SK-N-SH (cell line): ENCODE data around the gene GPR15LG. TPM values are rescaled to one million over a fixed set of nuclear protein-coding genes. Genes with fewer than 3 reads are reported as not detected.

Experiments
- CTCF ChIA-PET: fragments of 300-600, 350-600 bp; formaldehyde crosslinking; extraction: SDS; loops from one replicate; lab custom pipeline; 2021; lab: Yijun Ruan, JAX
- POLR2A ChIA-PET: fragments of 350-600 bp; sonication (Branson Sonifier 250); formaldehyde crosslinking; extraction: SDS; loops from one replicate; lab custom pipeline; 2020; ENCODE audit warnings: antibody characterized with exemption, inconsistent platforms; lab: Yijun Ruan, JAX
- DNase-seq: peaks from one replicate; pipeline ENCODE4 v3.0.0; 2012
- H2AFZ ChIP-seq: fragments of 200-600 bp; sonication (generic); 2 replicates; pipeline ENCODE4 v1.8.1; 2016; ENCODE audit warnings: antibody characterized with exemption, mild to moderate bottlenecking, low read depth
- H3F3A ChIP-seq: fragments of 200-600 bp; sonication (generic); replicated peaks from 2 replicates; pipeline ENCODE3; 2016; ENCODE audit warnings: antibody characterized with exemption, mild to moderate bottlenecking; ENCODE audit not compliant: insufficient read depth
- H3K27ac ChIP-seq, 2 experiments: fragments of 200-500 bp in 1 of 2; fragments of 200-600 bp in 1 of 2; sonication (Bioruptor generic) in 1 of 2; sonication (generic), shearing (Covaris generic) in 1 of 2; 2 replicates each; pipeline versions ENCODE4 v1.5.1 to v1.6.1; 2014 to 2016; ENCODE audit warnings: low read depth in 2 of 2, inconsistent platforms in 1 of 2, low read length in 1 of 2, mild to moderate bottlenecking in 1 of 2, mixed read lengths in 1 of 2
- H3K27me3 ChIP-seq: fragments of 200-600 bp; sonication (generic), shearing (Covaris generic); 2 replicates; pipeline ENCODE4 v1.6.1; 2016; ENCODE audit warnings: mixed run types; ENCODE audit not compliant: insufficient read depth
- H3K36me3 ChIP-seq, 2 experiments: fragments of 200-500 bp in 1 of 2; fragments of 200-600 bp in 1 of 2; sonication (Bioruptor generic) in 1 of 2; sonication (generic) in 1 of 2; replicated peaks in 1 of 2; 2 replicates each; pipeline versions ENCODE3 to v1.5.1; 2014 to 2016; ENCODE audit warnings: low read length in 1 of 2, mild to moderate bottlenecking in 1 of 2; ENCODE audit not compliant: insufficient read depth in 2 of 2, control insufficient read depth in 1 of 2
- H3K4me1 ChIP-seq, 2 experiments: fragments of 200-500 bp in 1 of 2; fragments of 200-600 bp in 1 of 2; sonication (Bioruptor generic) in 1 of 2; sonication (generic), shearing (Covaris generic) in 1 of 2; 2 replicates each; pipeline versions ENCODE4 v1.5.1 to v1.6.1; 2014 to 2016; ENCODE audit warnings: low read depth in 1 of 2, low read length in 1 of 2, mixed run types in 1 of 2; ENCODE audit not compliant: insufficient read depth in 2 of 2, control insufficient read depth in 1 of 2
- H3K4me2 ChIP-seq: fragments of 200-600 bp; sonication (generic), shearing (Covaris generic); 2 replicates; pipeline ENCODE4 v1.6.1; 2017; ENCODE audit warnings: mixed run types
- H3K4me3 ChIP-seq, 2 experiments: fragments of 200-500 bp in 1 of 2; fragments of 200-600 bp in 1 of 2; sonication (Bioruptor generic) in 1 of 2; sonication (generic), shearing (Covaris generic) in 1 of 2; 2 replicates each; pipeline versions ENCODE4 v1.5.1 to v1.8.1; 2014 to 2016; ENCODE audit warnings: low read depth in 2 of 2, inconsistent platforms in 1 of 2, low read length in 1 of 2, mild to moderate bottlenecking in 1 of 2, mixed read lengths in 1 of 2, moderate library complexity in 1 of 2
- H3K79me2 ChIP-seq: fragments of 200-600 bp; sonication (generic); 2 replicates; pipeline ENCODE4 v1.8.1; 2017; ENCODE audit warnings: mild to moderate bottlenecking; ENCODE audit not compliant: insufficient read depth
- H3K9ac ChIP-seq: fragments of 200-600 bp; sonication (generic); 2 replicates; pipeline ENCODE4 v1.6.1; 2017; ENCODE audit warnings: mixed run types
- H3K9me2 ChIP-seq: fragments of 200-600 bp; sonication (generic); 2 replicates; pipeline ENCODE4 v1.6.1; 2017; ENCODE audit warnings: mixed run types
- H3K9me3 ChIP-seq: fragments of 200-600 bp; sonication (generic); 2 replicates; pipeline ENCODE4 v1.6.1; 2017; ENCODE audit warnings: mixed run types, mild to moderate bottlenecking, moderate library complexity
- H4K20me1 ChIP-seq: fragments of 200-600 bp; sonication (generic); 2 replicates; pipeline ENCODE4 v1.6.1; 2017; ENCODE audit warnings: mild to moderate bottlenecking, mixed run types; ENCODE audit not compliant: insufficient read depth
- ELF1 ChIP-seq: IDR thresholded peaks from 2 replicates; pipeline ENCODE4 v1.4.0; 2012
- EP300 ChIP-seq, 2 experiments: IDR thresholded peaks; 2 replicates each; pipeline versions ENCODE4 v1.4.0 to v1.6.1; 2012; ENCODE audit warnings: borderline replicate concordance in 1 of 2, low read depth in 1 of 2, low read length in 1 of 2
- EZH2phosphoT487 ChIP-seq: fragments of 200-600 bp; sonication (generic); IDR thresholded peaks from 2 replicates; pipeline ENCODE4 v1.6.1; 2017; ENCODE audit warnings: low read depth, mixed run types, mild to moderate bottlenecking, antibody characterized with exemption, moderate library complexity, borderline replicate concordance
- FOSL2 ChIP-seq: IDR thresholded peaks from 2 replicates; pipeline ENCODE4 v1.4.0; 2012; ENCODE audit warnings: low read depth, mild to moderate bottlenecking, moderate library complexity, borderline replicate concordance
- IRF3 ChIP-seq: fragments of 150-350 bp; IDR thresholded peaks from 2 replicates; pipeline ENCODE4 v1.6.1; 2016; ENCODE audit warnings: mild to moderate bottlenecking, low read depth, low read length
- MAX ChIP-seq: IDR thresholded peaks from 2 replicates; pipeline ENCODE4 v1.4.0; 2012; ENCODE audit warnings: low read depth
- MEF2A ChIP-seq: IDR thresholded peaks from 2 replicates; pipeline ENCODE4 v1.4.0; 2012; ENCODE audit warnings: low read depth, borderline replicate concordance
- NRF1 ChIP-seq: IDR thresholded peaks from 2 replicates; pipeline ENCODE4 v1.6.1; 2012; ENCODE audit warnings: low read depth, mild to moderate bottlenecking, low read length
- POLR2AphosphoS5 ChIP-seq: IDR thresholded peaks from 2 replicates; pipeline ENCODE4 v1.6.1; 2012; ENCODE audit warnings: low read depth, low read length
- RCOR1 ChIP-seq: fragments of 150-350 bp; IDR thresholded peaks from 2 replicates; pipeline ENCODE4 v1.6.1; 2017; ENCODE audit warnings: antibody characterized with exemption, low read length
- REST ChIP-seq: IDR thresholded peaks from 2 replicates; pipeline ENCODE4 v1.6.1; 2012; ENCODE audit warnings: mild to moderate bottlenecking, low read depth, low read length, moderate library complexity
- RFX5 ChIP-seq: IDR thresholded peaks from 2 replicates; pipeline ENCODE4 v1.6.1; 2012; ENCODE audit warnings: mild to moderate bottlenecking, improper control_type of control experiment, low read length
- SIN3A ChIP-seq: IDR thresholded peaks from 2 replicates; pipeline ENCODE4 v1.6.1; 2012; ENCODE audit warnings: low read depth, mild to moderate bottlenecking, low read length, moderate library complexity, borderline replicate concordance
- TEAD4 ChIP-seq: IDR thresholded peaks from 2 replicates; pipeline ENCODE4 v1.4.0; 2012; ENCODE audit warnings: mild to moderate bottlenecking, borderline replicate concordance; ENCODE audit not compliant: insufficient read depth
- YY1 ChIP-seq: IDR thresholded peaks from 2 replicates; pipeline ENCODE4 v1.4.0; 2012; ENCODE audit warnings: low read depth, mild to moderate bottlenecking
- ZBTB33 ChIP-seq: IDR thresholded peaks from 2 replicates; pipeline ENCODE4 v1.4.0; 2012; ENCODE audit warnings: low read depth, borderline replicate concordance
- WGBS: methylation state at CpG from one replicate; pipeline ENCODE4 v1.1.6; 2017; ENCODE audit warnings: low lambda C conversion rate; 5-methylcytosine and 5-hydroxymethylcytosine counted together
- polyA plus RNA-seq, 3 experiments: library from polyadenylated mRNA; depleted of rRNA; stranded (reverse); fragments of >200 nt; gene quantifications; 2 replicates each; pipeline ENCODE4 v1.2.3, GENCODE V29; 2012
- TF ChIP-seq, protein P1 (sequence below): IDR thresholded peaks from 2 replicates; pipeline ENCODE4; 2012
- TF ChIP-seq, protein P2 (sequence below): IDR thresholded peaks from 2 replicates; pipeline ENCODE4 v1.4.0; 2012; ENCODE audit warnings: low read depth, borderline replicate concordance

Gene GPR15LG
- polyA plus RNA-seq, 1 of the 3 experiments (the other 2 are of a cell fraction): not detected

DNA sequence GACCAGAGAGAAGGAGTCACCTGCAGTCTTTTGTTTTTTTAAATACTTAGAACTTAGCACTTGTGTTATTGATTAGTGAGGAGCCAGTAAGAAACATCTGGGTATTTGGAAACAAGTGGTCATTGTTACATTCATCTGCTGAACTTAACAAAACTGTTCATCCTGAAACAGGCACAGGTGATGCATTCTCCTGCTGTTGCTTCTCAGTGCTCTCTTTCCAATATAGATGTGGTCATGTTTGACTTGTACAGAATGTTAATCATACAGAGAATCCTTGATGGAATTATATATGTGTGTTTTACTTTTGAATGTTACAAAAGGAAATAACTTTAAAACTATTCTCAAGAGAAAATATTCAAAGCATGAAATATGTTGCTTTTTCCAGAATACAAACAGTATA, 20.8 kb upstream of the GPR15LG start:
- H3K79me2 ChIP-seq: peaks cover 3% of the 10 kb centered on the region; the same call in 1 of the 2 replicates
- DNase-seq: no peak
- peaks cover under 1% of the 10 kb centered on the region for H3F3A ChIP-seq
- H2AFZ ChIP-seq: no peak overlapping the region
- peaks cover 59 to 73% of the 10 kb centered on the region in 2 experiments for H3K36me3 ChIP-seq
- POLR2A ChIA-PET: no interaction called here
- H4K20me1 ChIP-seq: no peaks in the 10 kb centered on the region
- no peaks in the 10 kb centered on the region for H3K27me3 ChIP-seq
- no peaks in the 10 kb centered on the region for H3K9me3 ChIP-seq
- TF ChIP-seq EP300 (IDR thresholded peaks at IDR 0.05; ENCODE audit: borderline replicate concordance in 1 of 2, low read depth in 1 of 2, low read length in 1 of 2): no peak
- TF ChIP-seq, protein P1, sequence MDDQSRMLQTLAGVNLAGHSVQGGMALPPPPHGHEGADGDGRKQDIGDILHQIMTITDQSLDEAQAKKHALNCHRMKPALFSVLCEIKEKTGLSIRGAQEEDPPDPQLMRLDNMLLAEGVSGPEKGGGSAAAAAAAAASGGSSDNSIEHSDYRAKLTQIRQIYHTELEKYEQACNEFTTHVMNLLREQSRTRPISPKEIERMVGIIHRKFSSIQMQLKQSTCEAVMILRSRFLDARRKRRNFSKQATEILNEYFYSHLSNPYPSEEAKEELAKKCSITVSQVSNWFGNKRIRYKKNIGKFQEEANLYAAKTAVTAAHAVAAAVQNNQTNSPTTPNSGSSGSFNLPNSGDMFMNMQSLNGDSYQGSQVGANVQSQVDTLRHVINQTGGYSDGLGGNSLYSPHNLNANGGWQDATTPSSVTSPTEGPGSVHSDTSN: no peak
- no peak for TF ChIP-seq ELF1
- TF ChIP-seq EZH2phosphoT487: no peak
- TF ChIP-seq RCOR1: no peak
- TF ChIP-seq TEAD4: no peak
- no peak for TF ChIP-seq FOSL2
- no peak for TF ChIP-seq REST
- TF ChIP-seq ZBTB33: no peak
- TF ChIP-seq YY1: no peak
- TF ChIP-seq, all 33 proteins: peak for 0
- CTCF ChIA-PET: interaction anchor here (1.5 kb wide), 1 partner anchor 53 kb away, joined by 3 read pairs; no protein-coding TSS in a partner anchor
- Histone ChIP-seq H3K9ac (no peak overlapping the region), H3K4me3 (no peak overlapping the region), H3K4me2 (no peak overlapping the region), H3K27ac (no peak overlapping the region), H3K4me1 (no peaks in the 10 kb centered on the region), H3K9me2 (no peaks in the 10 kb centered on the region)

DNA sequence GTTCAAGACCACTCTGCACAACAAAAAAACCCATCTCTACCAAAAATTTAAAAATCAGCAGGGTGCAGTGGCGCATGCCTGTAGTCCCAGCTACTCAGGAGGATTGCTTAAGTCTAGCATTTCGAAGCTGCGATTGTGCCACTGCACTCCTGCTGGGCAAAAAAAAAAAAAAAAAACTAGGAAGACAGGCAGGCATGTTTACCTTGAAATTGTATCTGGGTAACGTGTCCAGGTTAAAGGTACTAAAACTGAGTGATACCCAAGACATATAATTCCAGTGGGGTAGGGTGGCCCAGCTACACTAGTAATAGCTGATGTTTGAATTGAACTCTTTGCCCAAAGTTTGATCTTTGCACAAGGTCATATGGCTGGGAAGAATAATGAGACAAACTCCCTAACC, 18.1 kb upstream of the GPR15LG start:
- no peaks in the 10 kb centered on the region for H3K79me2 ChIP-seq
- H3F3A ChIP-seq: no peaks in the 10 kb centered on the region
- H2AFZ ChIP-seq: no peak overlapping the region
- no peak overlapping the region for H3K4me2 ChIP-seq
- H3K36me3 ChIP-seq: peaks cover 36 to 50% of the 10 kb centered on the region in 2 experiments
- no peaks in the 10 kb centered on the region for H4K20me1 ChIP-seq
- H3K9ac ChIP-seq: no peak overlapping the region
- no peaks in the 10 kb centered on the region for H3K4me1 ChIP-seq
- no peak for DNase-seq
- no peaks in the 10 kb centered on the region for H3K9me3 ChIP-seq
- CTCF ChIA-PET: no interaction called here
- no peaks in the 10 kb centered on the region for H3K27me3 ChIP-seq
- POLR2A ChIA-PET: interaction anchor here (0.8 kb wide), 1 partner anchor 9 kb away, joined by 3 read pairs; no protein-coding TSS in a partner anchor
- H3K27ac ChIP-seq: no peak overlapping the region
- H3K9me2 ChIP-seq: no peaks in the 10 kb centered on the region
- H3K4me3 ChIP-seq: no peak overlapping the region
- 96% methylated on average over 4 of the region's 4 CpGs for WGBS
- TF ChIP-seq IRF3: no peak
- TF ChIP-seq MEF2A: no peak
- no peak for TF ChIP-seq MAX
- no peak for TF ChIP-seq NRF1
- no peak for TF ChIP-seq RFX5
- TF ChIP-seq SIN3A: no peak
- TF ChIP-seq, protein P2, sequence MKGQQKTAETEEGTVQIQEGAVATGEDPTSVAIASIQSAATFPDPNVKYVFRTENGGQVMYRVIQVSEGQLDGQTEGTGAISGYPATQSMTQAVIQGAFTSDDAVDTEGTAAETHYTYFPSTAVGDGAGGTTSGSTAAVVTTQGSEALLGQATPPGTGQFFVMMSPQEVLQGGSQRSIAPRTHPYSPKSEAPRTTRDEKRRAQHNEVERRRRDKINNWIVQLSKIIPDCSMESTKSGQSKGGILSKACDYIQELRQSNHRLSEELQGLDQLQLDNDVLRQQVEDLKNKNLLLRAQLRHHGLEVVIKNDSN: no peak
- TF ChIP-seq TEAD4: no peak
- no peak for TF ChIP-seq POLR2AphosphoS5
